HEK293 (cell line): Measurements from ENCODE around the gene BCL7C.
"Not testable (repeated sequence)": the region's sequence is repeated elsewhere in the genome, so short reads cannot be mapped to it uniquely, and the experiment has no call there.

Experiments used
- CTCF ChIA-PET: fragments of 350-600 bp; formaldehyde crosslinking; extraction: SDS; loops from one replicate; lab custom pipeline; 2021; ENCODE audit warnings: antibody characterized with exemption; lab: Yijun Ruan, JAX
- POLR2A ChIA-PET: fragments of 300-600 bp; formaldehyde crosslinking; extraction: SDS; loops from one replicate; lab custom pipeline; 2020; ENCODE audit warnings: antibody characterized with exemption, inconsistent platforms; lab: Yijun Ruan, JAX
- H3K27ac ChIP-seq: fragments of 200-500 bp; sonication (Bioruptor generic); 2 replicates; pipeline ENCODE4 v1.5.1; 2014; ENCODE audit warnings: low read depth, low read length, control low read depth, inconsistent platforms; ENCODE audit errors: extremely low read depth
- H3K36me3 ChIP-seq, 2 experiments: fragments of 200-500 bp in 1 of 2; sonication (Bioruptor generic) in 1 of 2; 1 replicate in 1 of 2; 2 replicates in 1 of 2; pipeline ENCODE4 v1.5.1; 2014 to 2017; ENCODE audit warnings: inconsistent platforms in 2 of 2, low read length in 2 of 2; ENCODE audit not compliant: control insufficient read depth in 2 of 2, insufficient read depth in 1 of 2
- H3K4me1 ChIP-seq: fragments of 200-500 bp; sonication (Bioruptor generic); 2 replicates; pipeline ENCODE4 v1.5.1; 2014; ENCODE audit warnings: mild to moderate bottlenecking, low read length, inconsistent platforms; ENCODE audit not compliant: control insufficient read depth, insufficient read depth
- H3K4me3 ChIP-seq: 2 replicates; pipeline ENCODE4 v1.5.1; 2011; ENCODE audit warnings: low read depth, mild to moderate bottlenecking, control low read depth, low read length, moderate library complexity
- H3K9me3 ChIP-seq: fragments of 200-500 bp; sonication (Bioruptor generic); 2 replicates; pipeline ENCODE4 v1.5.1; 2014; ENCODE audit warnings: low read depth, low read length, inconsistent platforms; ENCODE audit not compliant: control insufficient read depth, insufficient read depth
- REPIN1 ChIP-seq: fragments of 450-650 bp; formaldehyde crosslinking; IDR thresholded peaks from 2 replicates; pipeline ENCODE4 v1.5.1; 2017; ENCODE audit warnings: missing biosample characterization, missing genetic modification characterization, low read depth
- REST ChIP-seq: fragments of 450-650 bp; formaldehyde crosslinking; IDR thresholded peaks from 2 replicates; pipeline ENCODE4 v1.5.1; 2016; ENCODE audit warnings: missing biosample characterization, missing genetic modification characterization
- SETDB1 ChIP-seq: IDR thresholded peaks from one replicate; pipeline ENCODE4 v1.6.1; 2017; ENCODE audit warnings: mild to moderate bottlenecking, low read length, moderate library complexity, mixed read lengths; ENCODE audit not compliant: insufficient read length
- ZBTB11 ChIP-seq: fragments of 450-650 bp; formaldehyde crosslinking; conservative IDR thresholded peaks from 2 replicates; pipeline ENCODE4 v1.5.1; 2016; ENCODE audit warnings: low read depth, missing biosample characterization, missing genetic modification characterization
- ZBTB17 ChIP-seq: fragments of 450-650 bp; formaldehyde crosslinking; IDR thresholded peaks from 2 replicates; pipeline ENCODE4 v1.5.1; 2016; ENCODE audit warnings: missing biosample characterization, missing genetic modification characterization
- ZBTB48 ChIP-seq: fragments of 450-650 bp; formaldehyde crosslinking; IDR thresholded peaks from 2 replicates; pipeline ENCODE4 v1.5.1; 2016; ENCODE audit warnings: missing biosample characterization, missing genetic modification characterization
- ZEB2 ChIP-seq: fragments of 450-650 bp; formaldehyde crosslinking; IDR thresholded peaks from 2 replicates; pipeline ENCODE4 v1.5.1; 2016; ENCODE audit warnings: missing biosample characterization, missing genetic modification characterization
- ZNF114 ChIP-seq: fragments of 450-650 bp; formaldehyde crosslinking; IDR thresholded peaks from 2 replicates; pipeline ENCODE4 v1.5.0; 2017; ENCODE audit warnings: missing biosample characterization, missing genetic modification characterization
- ZNF155 ChIP-seq: fragments of 450-650 bp; formaldehyde crosslinking; IDR thresholded peaks from 2 replicates; pipeline ENCODE4 v1.5.1; 2016; ENCODE audit warnings: missing biosample characterization, missing genetic modification characterization
- ZNF169 ChIP-seq: fragments of 450-650 bp; formaldehyde crosslinking; IDR thresholded peaks from 2 replicates; pipeline ENCODE4 v1.5.1; 2016; ENCODE audit warnings: missing biosample characterization, missing genetic modification characterization
- ZNF600 ChIP-seq: fragments of 450-650 bp; formaldehyde crosslinking; IDR thresholded peaks from 2 replicates; pipeline ENCODE4 v1.5.1; 2016; ENCODE audit warnings: missing biosample characterization, missing genetic modification characterization
- ZNF626 ChIP-seq: fragments of 450-650 bp; sonication (Bioruptor Pico); formaldehyde crosslinking; IDR thresholded peaks from 2 replicates; pipeline ENCODE4 v1.5.1; 2018; ENCODE audit warnings: missing biosample characterization, missing genetic modification characterization, inconsistent platforms
- ZNF777 ChIP-seq: fragments of 450-650 bp; formaldehyde crosslinking; IDR thresholded peaks from 2 replicates; pipeline ENCODE4 v1.5.1; 2017; ENCODE audit warnings: missing biosample characterization, missing genetic modification characterization, borderline replicate concordance
- ZXDB ChIP-seq: fragments of 450-650 bp; formaldehyde crosslinking; IDR thresholded peaks from 2 replicates; pipeline ENCODE4 v1.5.1; 2016; ENCODE audit warnings: missing biosample characterization, missing genetic modification characterization
- TF ChIP-seq, protein P1 (sequence below): fragments of 450-650 bp; formaldehyde crosslinking; IDR thresholded peaks from 2 replicates; pipeline ENCODE4 v1.5.1; 2016; ENCODE audit warnings: missing biosample characterization, missing genetic modification characterization

Gene BCL7C

GRCh38 chr16:30866031-30866430, 27.8 kb downstream of the BCL7C start:
- no peak overlapping the region for H3K27ac ChIP-seq
- no peak overlapping the region for H3K4me3 ChIP-seq
- H3K9me3 ChIP-seq = no peaks in the 10 kb centered on the region
- ChIA-PET CTCF (interaction anchor here (0.6 to 1.2 kb wide), 4 partner anchors 11 to 36 kb away, joined by 3 to 4 read pairs (median 3); no protein-coding TSS in a partner anchor), POLR2A (no interaction called here)
- no peaks in the 10 kb centered on the region for H3K4me1 ChIP-seq
- no peaks in the 10 kb centered on the region; a peak in 1 of 3 replicates for H3K36me3 ChIP-seq
- TF ChIP-seq, protein P1, sequence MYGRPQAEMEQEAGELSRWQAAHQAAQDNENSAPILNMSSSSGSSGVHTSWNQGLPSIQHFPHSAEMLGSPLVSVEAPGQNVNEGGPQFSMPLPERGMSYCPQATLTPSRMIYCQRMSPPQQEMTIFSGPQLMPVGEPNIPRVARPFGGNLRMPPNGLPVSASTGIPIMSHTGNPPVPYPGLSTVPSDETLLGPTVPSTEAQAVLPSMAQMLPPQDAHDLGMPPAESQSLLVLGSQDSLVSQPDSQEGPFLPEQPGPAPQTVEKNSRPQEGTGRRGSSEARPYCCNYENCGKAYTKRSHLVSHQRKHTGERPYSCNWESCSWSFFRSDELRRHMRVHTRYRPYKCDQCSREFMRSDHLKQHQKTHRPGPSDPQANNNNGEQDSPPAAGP (tag by site-specific recombination) = peak; percentile 54
- TF ChIP-seq ZBTB48 = no peak
- no peak for TF ChIP-seq ZEB2 (tag by site-specific recombination)

DNA sequence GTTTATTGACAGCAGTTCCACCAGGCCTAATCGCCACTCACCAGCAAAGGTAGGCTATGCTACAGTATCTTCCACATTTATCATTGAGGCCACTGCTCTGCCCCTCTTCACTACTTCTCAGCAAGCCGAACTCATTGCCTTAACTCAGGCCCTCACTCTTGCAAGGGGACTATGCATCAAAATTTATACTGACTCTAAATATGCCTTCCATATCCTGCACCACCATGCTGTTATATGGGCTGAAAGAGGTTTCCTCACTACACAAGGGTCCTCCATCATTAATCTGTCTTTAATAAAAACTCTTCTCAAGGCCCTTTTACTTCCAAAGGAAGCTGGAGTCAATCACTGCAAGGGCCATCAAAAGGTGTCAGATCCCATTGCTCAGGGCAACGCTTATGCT, 30.7 kb downstream of the BCL7C start:
- peak; percentile 99 for TF ChIP-seq ZNF600 (tag by site-specific recombination)
- POLR2A ChIA-PET = interaction anchor here (1.2 kb wide), 1 partner anchor 12 kb away, joined by 5 read pairs; no protein-coding TSS in a partner anchor

GRCh38 chr16:30860729-30861128, 33.1 kb downstream of the BCL7C start:
- H3K4me1 ChIP-seq, H3K27ac ChIP-seq, POLR2A ChIA-PET, H3K4me3 ChIP-seq, H3K9me3 ChIP-seq, H3K36me3 ChIP-seq: not testable (repeated sequence)
- CTCF ChIA-PET = interaction anchor here (1.1 kb wide), 2 partner anchors 16 to 93 kb away, joined by 5 read pairs; no protein-coding TSS in a partner anchor

More for the DNA sequence above, 30.7 kb downstream of the BCL7C start:
- H3K27ac ChIP-seq, H3K4me1 ChIP-seq, H3K36me3 ChIP-seq, H3K4me3 ChIP-seq, H3K9me3 ChIP-seq: not testable (repeated sequence)
- CTCF ChIA-PET = interaction anchor here (1.2 kb wide), 1 partner anchor 18 kb away, joined by 7 read pairs; no protein-coding TSS in a partner anchor

GRCh38 chr16:30858829-30859423, 35.0 kb downstream of the BCL7C start:
- CTCF ChIA-PET = interaction anchor here (0.9 to 1.3 kb wide), 2 partner anchors 14 to 45 kb away, joined by 4 to 7 read pairs; no protein-coding TSS in a partner anchor
- no peaks in the 10 kb centered on the region for H3K36me3 ChIP-seq
- H3K9me3 ChIP-seq = no peaks in the 10 kb centered on the region
- H3K27ac ChIP-seq = no peak overlapping the region
- TF ChIP-seq ZNF155 (tag by site-specific recombination) = no peak
- 0 out of 2 replicates have a peak, but pooled peaks have one; percentile 14 for TF ChIP-seq ZXDB (tag by site-specific recombination)
- TF ChIP-seq ZBTB17 (tag by site-specific recombination) = peak; percentile 41; the same call in 1 of the 2 replicates
- TF ChIP-seq REPIN1 (tag by site-specific recombination) = no peak
- POLR2A ChIA-PET = interaction anchor here (0.5 kb wide), 1 partner anchor 54 kb away, joined by 4 read pairs; no protein-coding TSS in a partner anchor
- no peaks in the 10 kb centered on the region for H3K4me1 ChIP-seq
- no peak overlapping the region for H3K4me3 ChIP-seq

DNA sequence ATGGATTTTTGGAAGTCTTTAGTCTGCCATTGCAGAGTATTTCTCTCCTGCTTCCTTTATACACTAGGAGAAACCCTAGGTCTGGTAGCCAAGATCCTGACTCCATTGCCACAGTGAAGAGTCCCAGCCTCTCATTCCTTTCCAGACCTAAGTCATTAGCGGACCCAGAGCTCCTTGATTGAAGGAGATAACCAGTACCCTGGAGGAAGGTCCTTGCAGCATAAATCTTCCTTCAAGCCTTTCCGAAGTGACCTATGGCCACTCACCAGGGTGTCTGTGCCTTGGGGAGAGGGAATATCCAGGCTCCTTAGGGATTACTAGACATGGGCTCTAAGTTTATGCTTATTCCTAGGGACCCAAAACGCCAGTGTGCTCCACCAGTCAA, 35.8 kb downstream of the BCL7C start:
- Histone ChIP-seq H3K4me3 (no peak overlapping the region), H3K4me1 (no peaks in the 10 kb centered on the region), H3K27ac (no peak overlapping the region), H3K9me3 (no peaks in the 10 kb centered on the region), H3K36me3 (no peaks in the 10 kb centered on the region)
- ChIA-PET POLR2A (interaction anchor here (2.4 kb wide), 1 partner anchor 17 kb away, joined by 8 read pairs; no protein-coding TSS in a partner anchor), CTCF (interaction anchor here (0.7 to 5.9 kb wide), 5 partner anchors 13 to 84 kb away, joined by 4 to 72 read pairs (median 4); no protein-coding TSS in a partner anchor)
- TF ChIP-seq SETDB1 (no peak), REST (tag by site-specific recombination) (no peak), ZBTB11 (tag by site-specific recombination) (no peak), ZNF114 (tag by site-specific recombination) (no peak), ZNF777 (tag by site-specific recombination) (no peak), ZNF626 (tag by site-specific recombination) (no peak), ZNF169 (tag by site-specific recombination) (no peak)
